ENCODE results near the gene RELA.
"Not testable (repeated sequence)": the region's sequence is repeated elsewhere in the genome, so short reads cannot be mapped to it uniquely, and the experiment has no call there.

Gene RELA

DNA sequence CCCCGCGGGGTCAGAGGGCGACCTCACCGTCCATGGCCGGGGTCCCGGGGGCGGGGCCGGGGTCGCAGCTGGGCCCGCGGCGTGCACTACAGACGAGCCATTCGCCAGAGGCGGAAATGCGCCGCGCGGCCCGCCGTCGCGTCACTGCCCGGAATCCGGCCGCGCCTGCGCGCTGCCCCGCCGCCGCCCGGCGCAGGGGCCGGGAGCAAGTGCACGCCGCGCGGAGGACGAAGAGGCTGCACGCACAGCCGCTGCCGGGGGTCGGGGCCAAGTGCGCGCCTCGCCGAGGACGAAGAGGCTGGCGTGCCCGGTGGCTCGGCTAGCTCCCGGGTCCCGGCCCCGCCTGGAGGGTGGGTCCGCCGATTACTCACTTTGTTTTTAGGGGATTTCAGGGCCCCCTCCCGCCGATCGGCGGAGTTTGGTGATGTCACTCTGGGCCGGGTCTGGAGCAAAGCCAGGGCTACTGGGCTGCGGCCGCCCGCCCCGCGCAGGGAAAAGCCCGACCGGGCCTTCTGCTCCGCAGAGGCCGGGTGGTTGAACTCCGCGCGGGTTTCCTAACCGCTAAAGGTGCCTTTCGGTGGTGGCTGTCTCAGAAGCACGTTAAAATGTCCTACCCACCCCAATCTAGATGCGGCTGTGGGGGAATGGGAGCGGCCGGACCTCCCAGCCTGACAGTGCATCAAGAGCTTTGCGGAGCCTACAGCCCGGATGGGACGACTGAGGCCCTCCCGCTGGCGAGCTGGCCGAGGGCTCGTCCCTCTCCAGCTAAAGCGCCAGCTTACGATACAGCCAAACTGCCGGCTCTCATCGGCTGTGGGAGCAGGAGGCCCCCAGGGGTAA, at the start of gene RELA:
TSS of gene RELA (minus strand) at position 118 of the 840 bp plus-strand sequence. CDS start at position 34, 84 bp downstream.
- FAIRE-seq (peak; percentile 78), DNase-seq (ENCODE audit: insufficient read length, low spot score) (peak; percentile 91)

- DNase-seq (ENCODE audit: insufficient read length, low spot score), result peak; percentile 75
- FAIRE-seq, result peak; percentile 92
These were observed 49.3 kb upstream of the RELA start, which contains the start of gene KAT5 for GRCh38 chr11:65711785-65712632. Gene KAT5, plus strand, starts transcription at chr11:65712252. Its CDS starts 16 bp downstream, at chr11:65712268.

GRCh38 chr11:65710421-65710820, 47.7 kb upstream of the RELA start:
- DNase-seq (ENCODE audit: insufficient read length, low spot score) (no peak), FAIRE-seq (no peak)

DNA sequence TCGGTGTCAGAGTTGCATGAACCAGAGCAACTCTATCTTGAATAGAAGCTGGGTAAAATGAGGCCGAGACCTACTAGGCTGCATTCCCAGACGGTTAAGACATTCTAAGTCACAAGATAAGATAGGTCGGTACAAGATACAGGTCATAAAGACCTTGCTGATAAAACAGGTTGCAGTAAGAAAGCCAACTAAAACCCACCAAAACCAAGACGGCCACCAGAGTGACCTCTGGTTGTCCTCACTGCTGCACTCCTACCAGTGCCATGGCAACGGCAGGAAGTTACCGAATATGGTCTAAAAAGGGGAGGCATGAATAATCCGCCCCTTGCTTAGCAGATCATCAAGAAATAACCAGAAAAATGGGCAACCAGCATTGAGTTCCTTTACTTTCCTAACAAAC, 46.9 kb upstream of the RELA start:
- no peak for DNase-seq (ENCODE audit: insufficient read length, low spot score)
- no peak for FAIRE-seq

GRCh38 chr11:65708451-65708850, 45.7 kb upstream of the RELA start:
- DNase-seq (ENCODE audit: insufficient read length, low spot score) (no peak), FAIRE-seq (no peak)

GRCh38 chr11:65707002-65707401, 44.3 kb upstream of the RELA start:
- not testable (repeated sequence) for DNase-seq (ENCODE audit: insufficient read length, low spot score); FAIRE-seq

- peak; percentile 40 for FAIRE-seq
- DNase-seq (ENCODE audit: insufficient read length, low spot score), result not testable (repeated sequence)
These were observed 43.6 kb upstream of the RELA start for GRCh38 chr11:65706303-65706763.

DNA sequence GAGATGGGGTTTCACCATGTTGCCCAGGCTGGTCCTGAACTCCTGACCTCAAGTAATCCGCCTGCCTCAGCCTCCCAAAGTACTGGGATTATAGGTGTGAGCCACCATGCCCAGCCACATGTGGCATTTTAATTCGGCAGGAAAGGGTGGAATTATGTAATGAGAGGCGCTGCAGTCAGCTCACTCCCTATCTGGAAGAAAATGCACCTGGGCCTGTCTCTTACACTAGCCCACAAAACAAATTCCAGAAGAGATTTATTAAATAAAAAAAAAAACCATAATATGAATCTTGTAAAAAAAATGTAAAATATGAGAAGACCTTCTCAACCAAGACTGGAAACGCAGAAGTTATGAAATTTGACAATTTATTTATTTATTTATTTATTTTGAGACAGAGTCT, 41.1 kb upstream of the RELA start:
- FAIRE-seq (no peak), DNase-seq (ENCODE audit: insufficient read length, low spot score) (no peak)

- DNase-seq (ENCODE audit: insufficient read length, low spot score) (no peak), FAIRE-seq (no peak)
These were observed 39.0 kb upstream of the RELA start for GRCh38 chr11:65701686-65702085.

DNA sequence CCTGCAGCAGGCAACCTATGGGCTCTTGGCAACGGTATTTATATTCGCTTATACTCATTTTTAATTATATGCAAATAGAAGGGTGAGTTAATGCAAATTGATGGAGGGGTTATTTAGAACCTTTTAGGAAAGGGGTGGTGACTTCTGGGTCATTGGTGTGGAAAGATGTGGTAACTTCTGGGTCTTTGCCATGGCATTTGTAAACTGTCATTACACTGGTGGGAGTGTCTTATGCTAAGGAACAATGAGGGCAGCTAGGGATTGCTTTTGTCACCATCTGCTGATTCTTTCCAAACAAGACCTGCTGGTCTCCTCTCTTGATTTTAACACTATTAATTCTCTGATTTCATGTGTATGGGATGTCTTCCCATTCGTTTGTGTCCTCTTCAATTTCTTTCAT, 37.7 kb upstream of the RELA start:
- FAIRE-seq, result no peak
- DNase-seq (ENCODE audit: insufficient read length, low spot score), result no peak

DNA sequence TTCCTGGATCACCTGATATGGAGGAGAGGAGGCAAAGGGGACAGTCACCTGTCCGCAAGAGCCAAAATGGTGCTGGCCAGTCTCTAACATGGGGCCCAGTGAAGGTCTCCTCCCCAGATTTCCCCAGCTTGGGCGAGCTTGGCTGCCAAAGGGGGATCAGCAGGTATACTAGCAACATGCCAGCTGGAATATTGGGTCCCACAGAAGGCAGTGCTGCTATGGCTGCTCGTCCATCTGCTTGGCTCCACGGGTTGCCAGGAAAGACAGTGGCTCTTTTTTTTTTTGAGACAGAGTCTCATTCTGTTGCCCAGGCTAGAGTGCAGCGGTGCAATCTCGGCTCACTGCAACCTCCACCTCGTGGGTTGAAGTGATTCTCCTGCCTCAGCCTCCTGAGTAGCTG, 36.6 kb upstream of the RELA start:
- FAIRE-seq (no peak), DNase-seq (ENCODE audit: insufficient read length, low spot score) (no peak)

DNA sequence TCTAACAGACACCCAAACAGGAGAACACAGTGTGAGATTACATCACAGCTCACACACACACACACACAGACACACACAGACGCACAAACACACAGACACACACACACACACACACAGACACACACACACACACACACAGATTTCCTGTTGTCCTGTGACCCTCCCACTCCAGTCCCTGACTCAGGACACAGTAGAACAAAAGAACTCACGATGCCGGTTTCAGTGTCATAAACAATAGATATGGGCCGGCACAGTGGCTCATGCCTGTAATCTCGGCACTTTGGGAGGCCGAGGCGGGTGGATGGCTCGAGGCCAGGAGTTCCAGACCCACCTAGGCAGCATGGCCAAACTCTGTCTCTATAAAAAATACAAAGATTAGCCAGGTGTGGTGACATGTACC, 35.5 kb upstream of the RELA start:
- FAIRE-seq (no peak), DNase-seq (ENCODE audit: insufficient read length, low spot score) (no peak)

- DNase-seq (ENCODE audit: insufficient read length, low spot score), result no peak
These were observed 34.3 kb upstream of the RELA start for GRCh38 chr11:65696802-65697552.

GRCh38 chr11:65695459-65696241, 32.9 kb upstream of the RELA start:
- no peak for DNase-seq (ENCODE audit: insufficient read length, low spot score)

More at GRCh38 chr11:65696802-65697552, 34.3 kb upstream of the RELA start:
- no peak for FAIRE-seq

GRCh38 chr11:65692367-65692766, 29.7 kb upstream of the RELA start:
- FAIRE-seq, result no peak
- no peak for DNase-seq (ENCODE audit: insufficient read length, low spot score)

More at GRCh38 chr11:65695459-65696241, 32.9 kb upstream of the RELA start:
- FAIRE-seq, result no peak

DNA sequence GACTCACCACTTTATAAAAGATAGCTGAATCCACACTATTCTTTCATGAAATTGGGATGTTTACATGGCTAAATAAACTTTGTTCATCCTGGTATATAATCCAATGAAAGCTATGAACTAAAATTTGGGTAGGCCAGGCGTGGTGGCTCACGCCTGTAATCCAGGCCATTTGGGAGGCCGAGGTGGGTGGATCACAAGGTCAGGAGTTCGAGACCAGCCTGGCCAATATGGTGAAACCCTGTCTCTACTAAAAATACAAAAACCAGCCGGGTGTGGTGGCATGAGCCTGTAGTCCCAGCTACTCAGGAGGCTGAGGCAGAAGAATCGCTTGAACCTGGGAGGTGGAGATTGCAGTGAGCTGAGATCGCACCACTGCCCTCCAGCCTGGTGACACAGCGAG, 29.1 kb upstream of the RELA start:
- not testable (repeated sequence) for FAIRE-seq; DNase-seq (ENCODE audit: insufficient read length, low spot score)

DNA sequence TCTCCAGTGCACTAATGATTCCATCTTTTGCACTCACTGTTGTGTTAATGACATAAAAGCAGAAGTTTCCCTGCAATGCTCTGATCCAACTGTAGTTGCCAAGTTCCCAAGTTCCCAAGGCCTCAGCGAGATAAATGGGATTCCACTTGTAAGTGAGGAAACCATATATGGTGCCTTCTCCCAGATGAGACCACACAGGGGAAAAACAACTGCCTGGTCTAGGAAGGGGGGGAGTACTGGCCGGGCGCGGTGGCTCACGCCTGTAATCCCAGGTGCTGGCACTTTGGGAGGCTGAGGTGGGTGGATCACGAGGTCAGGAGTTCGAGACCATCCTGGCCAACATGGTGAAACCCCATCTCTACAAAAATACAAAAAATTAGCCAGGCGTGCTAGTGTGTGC, 23.3 kb upstream of the RELA start:
- FAIRE-seq, result no peak

GRCh38 chr11:65683480-65683879, 20.8 kb upstream of the RELA start:
- not testable (repeated sequence) for FAIRE-seq; DNase-seq (ENCODE audit: insufficient read length, low spot score)

More for the DNA sequence above, 23.3 kb upstream of the RELA start:
- DNase-seq (ENCODE audit: insufficient read length, low spot score), result no peak

GRCh38 chr11:65680192-65680743, 17.6 kb upstream of the RELA start:
- no peak for FAIRE-seq

More at GRCh38 chr11:65680192-65680743, 17.6 kb upstream of the RELA start:
- no peak for DNase-seq (ENCODE audit: insufficient read length, low spot score)

Data from GM19239 (cell line).